Measurements from ENCODE around the gene TRIM41.

TRIM41 gene

GRCh38 chr5:181243564-181244343, 20.7 kb downstream of the TRIM41 start, which contains the start of gene RACK1 (continued):
- TF ChIP-seq KLF17 (tag by site-specific recombination; IDR thresholded peaks at IDR 0.05) (peak; percentile 85), ZNF501 (tag by site-specific recombination; IDR thresholded peaks at IDR 0.05) (peak; percentile 93), TCF7L2 (IDR thresholded peaks at IDR 0.05; ENCODE audit: borderline replicate concordance, low read depth, low read length) (peak; percentile 67; the same call in 1 of the 2 replicates), GLIS2 (tag by site-specific recombination; IDR thresholded peaks at IDR 0.05) (peak; percentile 39), ZNF529 (tag by site-specific recombination; IDR thresholded peaks at IDR 0.05; ENCODE audit: insufficient replicate concordance) (no peak), ZNF146 (tag by site-specific recombination; IDR thresholded peaks at IDR 0.05) (peak; percentile 37; the same call in 1 of the 2 replicates), ZNF596 (tag by site-specific recombination; IDR thresholded peaks at IDR 0.05) (peak; percentile 41; the same call in 1 of the 2 replicates), ZNF2 (tag by site-specific recombination; IDR thresholded peaks at IDR 0.05) (peak; percentile 89), PRDM2 (tag by site-specific recombination; IDR thresholded peaks at IDR 0.05; ENCODE audit: borderline replicate concordance) (0 out of 2 replicates have a peak, but pooled peaks have one; percentile 38), KLF1 (tag by site-specific recombination; IDR thresholded peaks at IDR 0.05) (peak; percentile 12; the same call in 1 of the 2 replicates), ZNF10 (tag by site-specific recombination; IDR thresholded peaks at IDR 0.05) (no peak), HOXC10 (CRISPR knock-in tag; IDR thresholded peaks at IDR 0.05) (0 out of 2 replicates have a peak, but pooled peaks have one; percentile 58), ZNF629 (tag by site-specific recombination; IDR thresholded peaks at IDR 0.05) (peak; percentile 46), SCRT1 (tag by site-specific recombination; IDR thresholded peaks at IDR 0.05; ENCODE audit: borderline replicate concordance) (0 out of 2 replicates have a peak, but pooled peaks have one; percentile 9), TSHZ1 (tag by site-specific recombination; IDR thresholded peaks at IDR 0.05; ENCODE audit: borderline replicate concordance) (peak; percentile 26; the same call in 1 of the 2 replicates), ZNF211 (tag by site-specific recombination; IDR thresholded peaks at IDR 0.05; ENCODE audit: low read depth) (no peak), ZFP41 (tag by site-specific recombination; IDR thresholded peaks at IDR 0.05; ENCODE audit: borderline replicate concordance) (no peak), ZNF510 (tag by site-specific recombination; IDR thresholded peaks at IDR 0.05; ENCODE audit: insufficient replicate concordance) (no peak), ZNF670 (tag by site-specific recombination; IDR thresholded peaks at IDR 0.05; ENCODE audit: low read depth) (no peak)
- TF ChIP-seq, protein P1, sequence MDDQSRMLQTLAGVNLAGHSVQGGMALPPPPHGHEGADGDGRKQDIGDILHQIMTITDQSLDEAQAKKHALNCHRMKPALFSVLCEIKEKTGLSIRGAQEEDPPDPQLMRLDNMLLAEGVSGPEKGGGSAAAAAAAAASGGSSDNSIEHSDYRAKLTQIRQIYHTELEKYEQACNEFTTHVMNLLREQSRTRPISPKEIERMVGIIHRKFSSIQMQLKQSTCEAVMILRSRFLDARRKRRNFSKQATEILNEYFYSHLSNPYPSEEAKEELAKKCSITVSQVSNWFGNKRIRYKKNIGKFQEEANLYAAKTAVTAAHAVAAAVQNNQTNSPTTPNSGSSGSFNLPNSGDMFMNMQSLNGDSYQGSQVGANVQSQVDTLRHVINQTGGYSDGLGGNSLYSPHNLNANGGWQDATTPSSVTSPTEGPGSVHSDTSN (CRISPR knock-in tag; IDR thresholded peaks at IDR 0.05), result 0 out of 2 replicates have a peak, but pooled peaks have one; percentile 31
- TF ChIP-seq, protein P2, sequence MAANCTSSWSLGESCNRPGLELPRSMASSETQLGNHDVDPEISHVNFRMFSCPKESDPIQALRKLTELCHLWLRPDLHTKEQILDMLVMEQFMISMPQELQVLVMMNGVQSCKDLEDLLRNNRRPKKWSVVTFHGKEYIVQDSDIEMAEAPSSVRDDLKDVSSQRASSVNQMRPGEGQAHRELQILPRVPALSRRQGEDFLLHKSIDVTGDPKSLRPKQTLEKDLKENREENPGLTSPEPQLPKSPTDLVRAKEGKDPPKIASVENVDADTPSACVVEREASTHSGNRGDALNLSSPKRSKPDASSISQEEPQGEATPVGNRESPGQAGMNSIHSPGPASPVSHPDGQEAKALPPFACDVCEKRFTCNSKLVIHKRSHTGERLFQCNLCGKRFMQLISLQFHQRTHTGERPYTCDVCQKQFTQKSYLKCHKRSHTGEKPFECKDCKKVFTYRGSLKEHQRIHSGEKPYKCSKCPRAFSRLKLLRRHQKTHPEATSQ (tag by site-specific recombination; IDR thresholded peaks at IDR 0.05), result 0 out of 2 replicates have a peak, but pooled peaks have one; percentile 30
- TF ChIP-seq, protein P3, sequence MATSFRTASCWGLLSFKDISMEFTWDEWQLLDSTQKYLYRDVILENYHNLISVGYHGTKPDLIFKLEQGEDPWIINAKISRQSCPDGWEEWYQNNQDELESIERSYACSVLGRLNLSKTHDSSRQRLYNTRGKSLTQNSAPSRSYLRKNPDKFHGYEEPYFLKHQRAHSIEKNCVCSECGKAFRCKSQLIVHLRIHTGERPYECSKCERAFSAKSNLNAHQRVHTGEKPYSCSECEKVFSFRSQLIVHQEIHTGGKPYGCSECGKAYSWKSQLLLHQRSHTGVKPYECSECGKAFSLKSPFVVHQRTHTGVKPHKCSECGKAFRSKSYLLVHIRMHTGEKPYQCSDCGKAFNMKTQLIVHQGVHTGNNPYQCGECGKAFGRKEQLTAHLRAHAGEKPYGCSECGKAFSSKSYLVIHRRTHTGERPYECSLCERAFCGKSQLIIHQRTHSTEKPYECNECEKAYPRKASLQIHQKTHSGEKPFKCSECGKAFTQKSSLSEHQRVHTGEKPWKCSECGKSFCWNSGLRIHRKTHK (tag by site-specific recombination; IDR thresholded peaks at IDR 0.05), result no peak
